ENCODE measurements around the gene IGSF9.

IGSF9 gene

DNA sequence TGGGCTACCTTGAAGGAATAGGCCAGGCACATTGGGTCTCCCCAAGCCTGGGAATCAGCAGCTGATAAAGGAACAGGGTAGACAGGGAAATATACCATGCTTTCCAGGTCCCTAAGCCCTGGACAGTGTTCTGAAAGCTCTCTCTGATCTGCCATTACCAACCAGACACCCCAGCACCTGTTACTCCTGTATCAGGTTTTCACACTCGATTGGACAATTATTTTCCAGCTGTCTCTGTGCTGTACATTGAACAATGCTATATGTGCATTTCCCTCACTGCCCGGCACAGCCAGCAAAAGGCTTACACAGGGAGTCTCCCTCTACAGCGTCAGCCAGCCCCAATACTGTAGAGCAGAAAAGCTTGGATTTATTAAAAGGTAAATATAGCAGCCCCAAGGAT, 50.1 kb downstream of the IGSF9 start:
- no peak for DNase-seq

DNA sequence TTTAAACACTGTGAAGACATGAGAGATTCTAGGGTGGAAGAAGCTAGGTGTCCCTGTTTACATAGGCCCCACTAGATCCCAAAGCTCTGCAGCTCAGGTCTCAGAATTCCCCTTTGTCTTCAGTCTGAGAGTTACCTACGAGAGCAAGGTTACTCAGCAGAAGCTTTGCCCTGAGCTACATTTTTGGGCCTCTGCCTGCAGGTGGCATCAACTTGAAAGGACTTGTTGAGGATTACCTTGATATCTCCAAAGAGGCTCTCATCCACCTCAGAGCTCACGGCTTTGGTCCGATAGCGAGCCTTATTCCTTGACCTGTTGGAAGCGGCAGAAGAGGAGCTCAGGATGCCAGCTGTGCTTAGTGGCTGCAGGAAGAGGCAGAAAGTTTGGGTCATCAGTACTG, 52.5 kb downstream of the IGSF9 start:
- peak; percentile 50 for DNase-seq

GRCh38 chr1:159891275-159892157, 53.9 kb downstream of the IGSF9 start:
- peak; percentile 94 for DNase-seq

DNA sequence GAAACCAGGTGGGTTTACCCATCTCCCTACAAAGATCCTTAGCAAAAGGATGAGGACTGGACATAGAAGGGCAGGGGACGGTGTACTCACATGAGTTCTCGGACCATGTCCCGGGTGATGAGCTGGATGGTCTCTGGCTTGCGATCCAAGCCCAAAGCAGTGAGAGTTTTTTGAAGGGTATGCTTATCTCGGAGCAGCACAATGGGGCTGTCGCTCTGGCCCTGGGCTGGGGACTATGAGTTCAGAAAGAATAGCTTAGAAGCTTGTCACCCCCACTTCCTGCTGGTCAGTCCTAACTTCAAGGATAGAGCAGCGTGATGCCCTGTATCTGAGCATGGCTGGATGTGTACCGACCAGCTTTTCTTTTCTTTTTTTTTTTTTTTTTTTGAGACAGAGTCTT, 55.0 kb downstream of the IGSF9 start:
- peak; percentile 47 for DNase-seq

DNA sequence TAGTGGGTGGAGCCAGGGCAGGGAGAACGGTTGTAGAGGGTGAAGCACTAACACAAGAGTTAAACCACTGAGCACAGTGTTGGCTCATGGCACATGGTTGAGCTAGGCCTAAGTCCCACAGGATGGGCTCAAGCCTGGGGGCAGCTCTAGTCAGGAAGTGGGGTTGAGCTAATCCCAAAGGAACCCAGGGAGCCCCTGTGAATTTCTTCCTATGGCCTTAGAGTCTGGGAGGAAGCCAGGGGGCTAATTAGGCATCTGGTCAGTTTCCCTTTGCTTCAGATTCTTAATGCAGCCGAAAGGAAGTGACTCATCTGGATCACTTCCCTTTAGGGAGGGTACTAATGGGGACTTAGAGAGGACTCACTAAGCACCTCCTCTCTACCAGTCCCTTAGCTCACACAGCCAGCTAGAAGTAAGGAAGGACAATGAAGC, 55.6 kb downstream of the IGSF9 start:
- DNase-seq = peak; percentile 81

DNA sequence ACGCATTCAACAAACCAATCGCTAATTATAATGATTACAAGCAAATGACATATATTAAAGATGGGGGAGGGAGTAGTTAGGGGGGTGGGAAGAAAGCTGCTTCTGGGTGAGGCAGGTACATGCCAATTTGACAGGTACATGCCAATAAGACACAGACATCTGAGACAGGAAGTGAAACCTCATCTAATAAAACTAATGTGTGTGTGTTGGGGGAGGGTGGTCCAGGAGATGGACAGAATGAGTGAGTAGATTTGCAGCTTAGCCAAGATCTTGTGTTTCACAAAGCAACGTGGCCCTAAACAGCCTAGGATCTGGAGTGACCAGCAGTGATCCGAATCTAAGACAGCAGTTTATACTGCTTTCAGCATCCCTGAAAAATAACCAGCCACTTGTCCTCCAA, 56.2 kb downstream of the IGSF9 start:
- DNase-seq = no peak

DNA sequence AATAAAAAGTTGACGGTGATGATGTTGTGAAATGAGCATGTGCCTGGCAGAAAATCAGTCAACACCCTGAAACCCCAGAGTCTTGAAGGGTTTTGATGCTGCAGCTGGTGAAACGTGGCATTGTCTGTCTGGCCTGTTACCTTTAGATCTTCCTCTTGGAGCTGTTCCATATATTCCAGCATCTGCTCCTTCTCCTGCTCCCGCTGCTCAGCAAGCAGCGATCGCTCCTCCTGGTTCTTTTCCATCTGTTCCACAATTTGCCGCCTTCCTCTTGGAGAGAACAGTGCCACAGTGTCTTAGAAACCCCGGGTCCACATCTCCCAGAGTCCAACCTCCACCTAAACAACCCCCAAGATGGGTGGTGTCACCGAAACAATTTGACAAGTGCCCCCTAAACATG, 61.1 kb downstream of the IGSF9 start:
- DNase-seq = no peak

DNA sequence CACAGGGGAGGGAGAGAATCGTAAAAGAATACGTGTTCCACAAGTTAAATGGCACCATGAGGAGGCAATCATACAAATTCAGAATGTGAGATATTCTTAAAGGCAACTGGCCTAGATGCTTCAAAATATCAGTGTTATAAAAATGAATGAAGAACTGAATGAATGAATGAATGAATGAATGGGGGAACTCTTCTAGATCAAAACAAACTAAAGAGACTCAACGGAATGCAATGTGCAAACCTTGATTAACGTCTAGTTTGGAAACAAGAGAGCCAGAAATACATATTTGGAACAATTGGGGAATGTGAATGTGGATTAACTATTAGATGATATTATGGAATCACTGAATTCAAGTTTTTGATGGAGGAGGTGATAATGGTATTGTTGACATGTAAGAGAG, 62.3 kb downstream of the IGSF9 start:
- no peak for DNase-seq

DNA sequence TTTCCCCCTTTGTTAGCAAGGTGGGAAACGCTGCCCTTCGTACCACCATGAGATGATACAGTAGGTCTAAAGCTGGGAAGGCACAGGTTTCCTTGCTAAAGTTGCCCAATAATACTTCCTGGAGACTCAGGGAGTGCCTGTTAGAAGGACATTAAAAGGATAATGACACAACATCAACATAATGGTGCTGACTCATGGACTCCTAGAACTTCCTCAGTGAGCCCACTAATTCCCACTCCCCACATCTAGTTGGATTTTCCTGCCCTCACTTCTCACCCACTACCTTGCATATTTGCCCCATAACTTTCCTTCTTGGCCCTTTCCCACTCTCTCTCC, 62.9 kb downstream of the IGSF9 start:
- no peak for DNase-seq

GRCh38 chr1:159881622-159882526, 63.5 kb downstream of the IGSF9 start:
- peak; percentile 44 for DNase-seq

- peak; percentile 48 for DNase-seq
Observed at GRCh38 chr1:159880430-159880829, 65.0 kb downstream of the IGSF9 start.

- DNase-seq = peak; percentile 72
Observed at GRCh38 chr1:159879977-159880376, 65.4 kb downstream of the IGSF9 start.

GRCh38 chr1:159879136-159879535, 66.3 kb downstream of the IGSF9 start:
- no peak for DNase-seq

DNA sequence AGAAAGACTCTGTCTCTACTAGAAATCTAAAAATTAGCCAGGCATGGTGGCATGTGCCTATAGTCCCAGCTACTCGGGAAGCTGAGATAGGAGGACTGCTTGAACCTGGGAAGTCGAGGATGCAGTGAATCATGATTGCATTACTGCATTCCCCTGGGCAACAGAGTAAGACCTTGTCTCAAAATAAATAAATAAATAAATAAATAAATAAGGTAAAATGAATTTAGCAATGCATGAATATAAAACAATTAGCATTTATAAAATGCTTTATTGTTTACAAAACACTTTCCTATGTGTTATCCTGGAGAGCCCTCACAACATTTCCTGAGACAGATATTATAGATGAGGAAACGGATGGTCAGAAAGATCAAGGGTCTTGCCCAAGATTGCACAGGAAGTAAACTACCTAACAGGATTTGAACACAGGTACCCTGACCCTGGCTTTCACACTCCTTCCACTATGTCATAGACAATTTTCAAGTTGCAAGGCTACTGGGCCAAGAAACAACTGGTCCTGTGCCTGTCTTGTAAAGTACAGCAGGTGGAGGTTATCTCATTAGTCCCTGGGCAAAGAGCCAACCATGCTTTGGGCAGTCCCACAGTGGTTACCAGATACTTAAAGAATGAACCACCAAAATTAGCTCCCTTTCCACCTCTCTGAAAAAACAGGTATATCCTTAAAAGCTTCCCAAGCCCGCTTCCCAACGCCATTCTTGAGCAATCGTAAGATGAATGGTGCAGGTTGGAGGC, 67.5 kb downstream of the IGSF9 start:
- peak; percentile 56 for DNase-seq
